Natural killer cell treated with Interleukin-12 subunit alpha and Interleukin-12 subunit beta and Interleukin-15 and Interleukin-18, amount 100 ng/mL, for 72 hours (primary cell): ENCODE results near the gene SUPV3L1. TPM values are rescaled to one million over a fixed set of nuclear protein-coding genes. Genes with fewer than 3 reads are reported as not detected.

Experiments
- ATAC-seq, 2 donors: fragments of 150-1000 bp; cut with Tn5 transposase in 1 of 2; sonication (Bioruptor Pico), chemical (Tn5 transposase) in 1 of 2; 2 replicates each; pipeline ENCODE4 v1.10.0; 2021
- DNase-seq: peaks from one replicate; pipeline ENCODE4 v3.0.0; 2022; ENCODE audit warnings: low spot score
- H3K27ac Mint-ChIP-seq, 2 donors: 1 replicate in 1 of 2; 2 replicates in 1 of 2; pipeline ENCODE4 v1.8.0; 2022; ENCODE audit warnings: mixed read lengths in 2 of 2, mild to moderate bottlenecking in 1 of 2, moderate library complexity in 1 of 2
- H3K27me3 Mint-ChIP-seq, 2 donors: 1 replicate in 1 of 2; 2 replicates in 1 of 2; pipeline ENCODE4 v1.8.0; 2022; ENCODE audit warnings: mixed read lengths in 2 of 2
- H3K36me3 Mint-ChIP-seq: one replicate; pipeline ENCODE4 v1.8.0; 2022; ENCODE audit warnings: mixed read lengths
- H3K4me1 Mint-ChIP-seq, 2 donors: 1 replicate in 1 of 2; 2 replicates in 1 of 2; pipeline ENCODE4 v1.8.0; 2022; ENCODE audit warnings: low read depth in 2 of 2, mixed read lengths in 2 of 2, mild to moderate bottlenecking in 1 of 2
- H3K4me3 Mint-ChIP-seq: one replicate; pipeline ENCODE4 v1.8.0; 2022; ENCODE audit warnings: mixed read lengths
- H3K9me3 Mint-ChIP-seq: 2 replicates; pipeline ENCODE4 v1.8.0; 2022; ENCODE audit warnings: mixed read lengths
- total RNA-seq, 2 donors: library from RNA; stranded (reverse); gene quantifications; one replicate each; pipeline ENCODE4 v1.2.3, GENCODE V29; 2022

SUPV3L1 gene
- total RNA-seq, 2 donors from 2014 or later = 41.1 to 60.8 TPM

DNA sequence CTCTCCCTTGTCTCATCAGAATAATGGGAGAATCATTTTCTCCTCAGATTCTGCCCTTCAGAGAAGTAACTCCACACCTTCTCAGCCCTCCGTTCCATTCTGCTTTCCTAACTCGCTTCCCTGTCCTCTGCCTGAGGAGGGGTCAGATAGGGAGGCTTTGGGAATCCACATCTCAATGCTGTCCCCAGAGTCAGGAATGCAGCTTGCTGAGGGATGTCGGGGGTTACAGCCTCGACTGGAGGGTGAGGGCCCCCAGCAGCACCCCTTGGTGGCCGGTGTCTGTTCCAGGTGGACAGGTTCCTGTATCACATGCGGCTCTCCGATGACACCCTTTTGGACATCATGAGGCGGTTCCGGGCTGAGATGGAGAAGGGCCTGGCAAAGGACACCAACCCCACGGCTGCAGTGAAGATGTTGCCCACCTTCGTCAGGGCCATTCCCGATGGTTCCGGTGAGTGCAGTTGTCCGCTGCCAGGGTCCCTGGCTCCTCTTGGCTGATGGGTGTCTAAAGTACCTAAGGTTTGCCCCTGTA is 47.0 kb downstream of the SUPV3L1 start:
- no peak overlapping the region for H3K4me3 Mint-ChIP-seq
- H3K27me3 Mint-ChIP-seq = peaks cover 0 to 6% of the 10 kb centered on the region in 2 donors
- H3K9me3 Mint-ChIP-seq = no peaks in the 10 kb centered on the region
- H3K4me1 Mint-ChIP-seq = peaks cover 56 to 70% of the 10 kb centered on the region in 2 donors
- ATAC-seq = no peak
- H3K27ac Mint-ChIP-seq = peak overlapping the region; percentile 83 to 88
- no peaks in the 10 kb centered on the region for H3K36me3 Mint-ChIP-seq
- DNase-seq = peak; percentile 53

GRCh38 chr10:69228151-69228550 is 48.1 kb downstream of the SUPV3L1 start:
- DNase-seq (peak; percentile 22), ATAC-seq (no peak)
- Mint-ChIP-seq H3K4me3 (peak overlapping the region; percentile 70), H3K4me1 (peaks cover 49 to 67% of the 10 kb centered on the region in 2 donors), H3K36me3 (no peaks in the 10 kb centered on the region), H3K27me3 (peaks cover 0 to 10% of the 10 kb centered on the region in 2 donors), H3K9me3 (no peaks in the 10 kb centered on the region), H3K27ac (peak overlapping the region; percentile 83 to 88)

GRCh38 chr10:69229616-69229916 is 49.5 kb downstream of the SUPV3L1 start:
- ATAC-seq (no peak), DNase-seq (no peak)
- Mint-ChIP-seq H3K4me3 (peak overlapping the region; percentile 70), H3K36me3 (no peaks in the 10 kb centered on the region), H3K4me1 (peaks cover 47 to 65% of the 10 kb centered on the region in 2 donors), H3K27ac (peak overlapping the region; percentile 83 to 88), H3K9me3 (no peaks in the 10 kb centered on the region), H3K27me3 (peaks cover 0 to 10% of the 10 kb centered on the region in 2 donors)

GRCh38 chr10:69230128-69230527 is 50.1 kb downstream of the SUPV3L1 start:
- H3K9me3 Mint-ChIP-seq = no peaks in the 10 kb centered on the region
- peak overlapping the region; percentile 70 for H3K4me3 Mint-ChIP-seq
- DNase-seq (peak; percentile 49), ATAC-seq (no peak)
- peaks cover 43 to 59% of the 10 kb centered on the region in 2 donors for H3K4me1 Mint-ChIP-seq
- H3K36me3 Mint-ChIP-seq = no peaks in the 10 kb centered on the region
- peaks cover 0 to 10% of the 10 kb centered on the region in 2 donors for H3K27me3 Mint-ChIP-seq
- H3K27ac Mint-ChIP-seq = peak overlapping the region; percentile 83 to 88

- H3K4me3 Mint-ChIP-seq = no peak overlapping the region
- peaks cover 33 to 53% of the 10 kb centered on the region in 2 donors for H3K4me1 Mint-ChIP-seq
- ATAC-seq = no peak
- H3K36me3 Mint-ChIP-seq = no peaks in the 10 kb centered on the region
- H3K27ac Mint-ChIP-seq = peak overlapping the region; percentile 15 to 68
- no peaks in the 10 kb centered on the region for H3K9me3 Mint-ChIP-seq
- peaks cover 0 to 10% of the 10 kb centered on the region in 2 donors for H3K27me3 Mint-ChIP-seq
- peak; percentile 48 for DNase-seq
These were observed 52.2 kb downstream of the SUPV3L1 start for GRCh38 chr10:69232252-69232651.

- Mint-ChIP-seq H3K27me3 (peaks cover 0 to 10% of the 10 kb centered on the region in 2 donors), H3K9me3 (no peaks in the 10 kb centered on the region), H3K36me3 (no peaks in the 10 kb centered on the region), H3K4me3 (no peak overlapping the region), H3K27ac (peak overlapping the region; percentile 15 to 68), H3K4me1 (peaks cover 32 to 53% of the 10 kb centered on the region in 2 donors)
- DNase-seq = peak; percentile 6
- ATAC-seq = no peak
These were observed 52.9 kb downstream of the SUPV3L1 start for GRCh38 chr10:69232736-69233480.

DNA sequence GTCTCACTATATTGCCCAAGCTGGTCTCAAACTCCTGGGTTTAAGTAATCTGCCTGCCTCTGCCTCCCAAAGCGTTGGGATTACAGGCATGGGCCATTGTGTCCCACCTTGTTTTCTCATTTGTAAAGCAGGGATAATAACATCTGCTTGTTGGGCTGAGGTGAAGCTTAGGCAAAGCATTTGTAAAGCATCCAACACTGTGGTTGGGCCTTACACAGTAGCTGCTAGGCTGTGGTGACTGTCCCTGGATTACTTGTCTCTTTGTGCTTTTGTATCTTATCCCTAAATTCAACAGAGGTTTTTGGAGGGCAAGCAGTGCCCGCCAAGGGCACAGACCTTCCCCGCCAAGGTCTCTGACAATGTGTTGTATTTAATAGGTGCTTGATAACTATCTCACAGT is 54.4 kb downstream of the SUPV3L1 start:
- no peaks in the 10 kb centered on the region for H3K36me3 Mint-ChIP-seq
- no peaks in the 10 kb centered on the region for H3K9me3 Mint-ChIP-seq
- DNase-seq (no peak), ATAC-seq (no peak)
- H3K27me3 Mint-ChIP-seq = peaks cover 0 to 10% of the 10 kb centered on the region in 2 donors
- H3K27ac Mint-ChIP-seq = no peak overlapping the region
- no peak overlapping the region for H3K4me3 Mint-ChIP-seq
- H3K4me1 Mint-ChIP-seq = peaks cover 18 to 38% of the 10 kb centered on the region in 2 donors

- Mint-ChIP-seq H3K4me3 (no peak overlapping the region), H3K27me3 (no peaks in the 10 kb centered on the region), H3K27ac (no peak overlapping the region), H3K36me3 (no peaks in the 10 kb centered on the region), H3K4me1 (peaks cover 4 to 23% of the 10 kb centered on the region in 2 donors), H3K9me3 (no peaks in the 10 kb centered on the region)
- peak; percentile 95 for ATAC-seq
- DNase-seq = peak; percentile 79
These were observed 57.6 kb downstream of the SUPV3L1 start for GRCh38 chr10:69237528-69238159.

GRCh38 chr10:69239136-69239535 is 59.1 kb downstream of the SUPV3L1 start:
- H3K9me3 Mint-ChIP-seq = no peaks in the 10 kb centered on the region
- DNase-seq (no peak), ATAC-seq (no peak)
- H3K27ac Mint-ChIP-seq = no peak overlapping the region
- H3K27me3 Mint-ChIP-seq = no peaks in the 10 kb centered on the region
- H3K4me3 Mint-ChIP-seq = no peak overlapping the region
- no peaks in the 10 kb centered on the region for H3K36me3 Mint-ChIP-seq
- H3K4me1 Mint-ChIP-seq = peaks cover 4 to 17% of the 10 kb centered on the region in 2 donors

DNA sequence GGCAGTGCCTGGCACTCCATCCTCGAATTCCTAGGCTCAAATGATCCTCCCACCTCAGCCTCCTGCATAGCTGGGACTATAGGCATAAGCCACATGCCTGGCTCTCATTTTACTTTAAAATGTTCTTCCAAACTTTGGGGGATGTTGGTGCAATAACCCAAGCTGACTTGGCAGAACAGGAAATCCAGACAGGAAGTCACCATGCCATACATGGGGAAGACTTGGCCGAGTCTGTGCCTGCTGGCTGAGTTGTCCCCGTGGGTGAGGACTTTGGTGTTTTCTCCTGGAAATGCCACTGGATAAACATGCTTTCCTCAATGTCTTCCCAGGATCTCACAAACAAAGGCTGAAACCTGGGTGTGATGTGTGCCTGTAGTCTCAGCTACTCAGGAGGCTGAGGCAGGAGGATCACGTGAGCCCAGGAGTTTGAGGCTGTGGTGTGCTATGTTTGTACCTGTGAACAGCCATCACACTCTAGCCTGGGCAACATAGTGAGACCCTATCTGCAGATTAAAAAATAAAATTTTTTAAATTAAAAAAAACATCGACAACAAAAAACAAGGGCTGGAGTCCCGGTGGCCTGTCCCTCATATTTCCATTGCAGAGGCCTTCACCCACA is 59.9 kb downstream of the SUPV3L1 start:
- DNase-seq = no peak
- no peak overlapping the region for H3K27ac Mint-ChIP-seq
- H3K4me3 Mint-ChIP-seq = no peak overlapping the region
- no peaks in the 10 kb centered on the region for H3K9me3 Mint-ChIP-seq
- H3K4me1 Mint-ChIP-seq = peaks cover 4 to 17% of the 10 kb centered on the region in 2 donors
- no peaks in the 10 kb centered on the region for H3K36me3 Mint-ChIP-seq
- H3K27me3 Mint-ChIP-seq = no peaks in the 10 kb centered on the region
- ATAC-seq = no peak

DNA sequence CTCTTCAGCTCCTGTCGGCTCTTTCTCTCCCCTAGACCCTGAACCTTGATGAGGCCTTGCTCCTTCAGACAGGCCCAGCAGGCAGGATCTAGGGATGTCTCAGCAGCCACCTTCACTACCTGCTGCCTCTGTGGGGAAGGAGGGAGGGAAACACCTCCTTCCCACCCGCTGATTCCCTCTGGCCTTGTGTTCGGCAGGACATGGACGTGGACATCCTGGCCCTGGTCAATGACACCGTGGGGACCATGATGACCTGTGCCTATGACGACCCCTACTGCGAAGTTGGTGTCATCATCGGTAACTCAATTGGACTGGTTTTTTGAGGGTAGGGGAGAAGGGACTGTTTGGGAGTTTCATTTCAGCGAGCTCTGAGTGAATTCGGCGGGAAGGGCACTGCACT is 60.4 kb downstream of the SUPV3L1 start:
- DNase-seq (no peak), ATAC-seq (no peak)
- H3K4me3 Mint-ChIP-seq = no peak overlapping the region
- no peaks in the 10 kb centered on the region for H3K27me3 Mint-ChIP-seq
- peak overlapping the region in 1 of 2 donors; percentile 17 for H3K27ac Mint-ChIP-seq
- H3K36me3 Mint-ChIP-seq = no peaks in the 10 kb centered on the region
- H3K4me1 Mint-ChIP-seq = peaks cover 4 to 17% of the 10 kb centered on the region in 2 donors
- H3K9me3 Mint-ChIP-seq = no peaks in the 10 kb centered on the region

GRCh38 chr10:69241575-69241974 is 61.5 kb downstream of the SUPV3L1 start:
- ATAC-seq (no peak), DNase-seq (no peak)
- Mint-ChIP-seq H3K27me3 (no peaks in the 10 kb centered on the region), H3K4me3 (no peak overlapping the region), H3K4me1 (peaks cover 4 to 17% of the 10 kb centered on the region in 2 donors), H3K36me3 (no peaks in the 10 kb centered on the region), H3K9me3 (no peaks in the 10 kb centered on the region), H3K27ac (no peak overlapping the region)

DNA sequence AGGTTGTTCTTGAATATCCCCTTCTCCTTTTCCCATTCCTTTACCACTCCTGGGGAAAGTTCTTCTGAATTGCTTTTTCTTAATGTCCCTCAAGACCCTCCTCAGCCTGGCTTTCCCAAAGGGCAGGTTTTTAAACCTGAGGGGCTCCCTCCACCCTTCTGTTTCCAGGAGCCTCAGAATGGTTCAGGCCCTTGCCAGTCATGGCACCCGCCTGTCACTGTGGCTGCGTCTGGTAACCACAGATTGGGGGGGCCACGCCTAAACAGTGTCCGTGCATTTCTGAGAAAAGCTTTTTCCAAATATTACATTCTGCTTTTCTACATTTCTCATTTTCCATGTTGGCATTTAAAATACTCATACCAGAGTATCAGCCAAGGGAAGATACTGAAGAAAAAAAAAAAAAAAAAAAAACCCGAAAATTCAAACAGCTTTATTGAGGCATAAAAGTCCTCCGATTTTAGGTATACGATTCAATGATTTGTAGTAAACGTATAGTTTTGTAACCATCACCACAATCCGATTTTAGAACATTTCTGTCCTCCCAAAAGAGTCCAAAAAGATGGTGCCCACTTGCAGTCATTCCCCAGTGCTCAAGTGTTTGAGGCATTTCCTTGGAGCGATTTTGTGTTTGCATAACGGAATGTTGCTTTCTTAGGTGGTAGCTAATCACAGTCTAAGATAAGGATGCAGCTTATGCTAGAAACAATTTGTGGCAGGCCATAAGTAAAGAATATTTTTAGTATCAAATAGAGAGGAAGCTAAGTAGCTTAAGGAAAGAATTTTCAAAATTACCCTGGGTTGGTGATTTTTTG is 62.2 kb downstream of the SUPV3L1 start:
- Mint-ChIP-seq H3K4me1 (peaks cover 4 to 11% of the 10 kb centered on the region in 2 donors), H3K9me3 (no peaks in the 10 kb centered on the region), H3K4me3 (no peak overlapping the region), H3K27ac (no peak overlapping the region), H3K36me3 (no peaks in the 10 kb centered on the region), H3K27me3 (no peaks in the 10 kb centered on the region)
- no peak for ATAC-seq
- DNase-seq = no peak
